Ureter (tissue), 1 donor: ENCODE measurements around the gene IPO5. TPM values are rescaled to one million over a fixed set of nuclear protein-coding genes. Genes with fewer than 3 reads are reported as not detected.

Experiments
- DNase-seq: peaks from one replicate; pipeline ENCODE4 v3.0.0-alpha.2; 2020; ENCODE audit warnings: low spot score
- total RNA-seq: library from RNA; stranded (reverse); gene quantifications from one replicate; pipeline ENCODE4 v1.2.4, GENCODE V29; 2023
- donor health status: DM: yes; HTN: yes; CAD: no.

Gene IPO5
- total RNA-seq, 1 donor from 2014 or later: 119 TPM

- DNase-seq: no peak
Observed at GRCh38 chr13:98059276-98059675, 105.8 kb downstream of the IPO5 start.

- no peak for DNase-seq
Observed at GRCh38 chr13:98060282-98060681, 106.8 kb downstream of the IPO5 start.

- DNase-seq: no peak
Observed at GRCh38 chr13:98065468-98065867, 112.0 kb downstream of the IPO5 start.

GRCh38 chr13:98066636-98067035 is 113.2 kb downstream of the IPO5 start:
- no peak for DNase-seq

- peak; percentile 45 for DNase-seq
Observed at GRCh38 chr13:98068521-98068920, 115.0 kb downstream of the IPO5 start.

GRCh38 chr13:98069985-98070384 is 116.5 kb downstream of the IPO5 start:
- DNase-seq: no peak

- DNase-seq: no peak
Observed at GRCh38 chr13:98071316-98071715, 117.8 kb downstream of the IPO5 start.

GRCh38 chr13:98072476-98072875 is 119.0 kb downstream of the IPO5 start:
- no peak for DNase-seq

Other genes with a start within 250 kb of the IPO5 start
- 186 TPM for gene FARP1, start 189.4 kb downstream of the IPO5 start, total RNA-seq
- not detected for gene RNF113B, start 223.6 kb downstream of the IPO5 start, total RNA-seq